Breast epithelium (tissue), 3 donors: ENCODE data around the gene OR5M11.

Experiments
- POLR2A ChIP-seq: fragments of 450-650 bp; IDR thresholded peaks from one replicate; pipeline ENCODE4 v1.6.1; 2016; ENCODE audit warnings: antibody characterized with exemption, mild to moderate bottlenecking, moderate library complexity
- POLR2AphosphoS5 ChIP-seq, 3 donors: sonication (generic); formaldehyde crosslinking; IDR thresholded peaks; one replicate each; pipeline ENCODE4 v1.6.1; 2017; ENCODE audit warnings: antibody characterized with exemption in 3 of 3
- TF ChIP-seq, protein P1 (sequence below), 3 donors: fragments of 450-650 bp; IDR thresholded peaks; one replicate each; pipeline ENCODE4 v1.5.1; 2016 to 2017; ENCODE audit warnings: antibody characterized with exemption in 3 of 3, mild to moderate bottlenecking in 3 of 3, moderate library complexity in 3 of 3

DNA sequence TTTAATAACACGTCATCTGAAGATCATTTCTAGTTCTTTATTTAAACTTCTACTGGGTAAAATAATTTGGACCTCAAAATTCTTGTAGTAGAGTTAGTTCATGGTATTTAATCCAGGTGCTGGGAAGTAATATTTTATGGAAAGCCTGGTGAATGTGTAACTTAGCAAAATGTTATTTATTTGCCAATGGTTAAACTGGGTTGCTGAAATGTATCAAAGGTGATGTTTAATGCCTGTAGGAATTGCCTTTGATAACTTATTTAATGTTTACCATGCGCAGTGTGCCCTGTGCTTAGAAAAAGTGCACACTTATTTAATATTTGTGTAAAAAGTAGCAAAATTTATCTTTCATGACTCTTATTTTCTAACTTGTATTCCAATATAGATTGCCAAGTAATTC, 11.2 kb downstream of the OR5M11 start:
- TF ChIP-seq, protein P1, sequence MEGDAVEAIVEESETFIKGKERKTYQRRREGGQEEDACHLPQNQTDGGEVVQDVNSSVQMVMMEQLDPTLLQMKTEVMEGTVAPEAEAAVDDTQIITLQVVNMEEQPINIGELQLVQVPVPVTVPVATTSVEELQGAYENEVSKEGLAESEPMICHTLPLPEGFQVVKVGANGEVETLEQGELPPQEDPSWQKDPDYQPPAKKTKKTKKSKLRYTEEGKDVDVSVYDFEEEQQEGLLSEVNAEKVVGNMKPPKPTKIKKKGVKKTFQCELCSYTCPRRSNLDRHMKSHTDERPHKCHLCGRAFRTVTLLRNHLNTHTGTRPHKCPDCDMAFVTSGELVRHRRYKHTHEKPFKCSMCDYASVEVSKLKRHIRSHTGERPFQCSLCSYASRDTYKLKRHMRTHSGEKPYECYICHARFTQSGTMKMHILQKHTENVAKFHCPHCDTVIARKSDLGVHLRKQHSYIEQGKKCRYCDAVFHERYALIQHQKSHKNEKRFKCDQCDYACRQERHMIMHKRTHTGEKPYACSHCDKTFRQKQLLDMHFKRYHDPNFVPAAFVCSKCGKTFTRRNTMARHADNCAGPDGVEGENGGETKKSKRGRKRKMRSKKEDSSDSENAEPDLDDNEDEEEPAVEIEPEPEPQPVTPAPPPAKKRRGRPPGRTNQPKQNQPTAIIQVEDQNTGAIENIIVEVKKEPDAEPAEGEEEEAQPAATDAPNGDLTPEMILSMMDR (IDR thresholded peaks at IDR 0.05): no peak
- TF ChIP-seq POLR2A (no peak), POLR2AphosphoS5 (IDR thresholded peaks at IDR 0.05) (no peak)
